Stomach smooth muscle (tissue), 2 donors: ENCODE measurements around the gene IRF1.
"Not testable (repeated sequence)": the region's sequence is repeated elsewhere in the genome, so short reads cannot be mapped to it uniquely, and the experiment has no call there.

ENCODE experiments used
- H3K27ac ChIP-seq: one replicate; pipeline ENCODE4 v1.7.0; 2013; ENCODE audit warnings: mild to moderate bottlenecking, low read length, inconsistent platforms
- H3K27me3 ChIP-seq, 2 donors: one replicate each; pipeline ENCODE4 v1.7.0; 2013; ENCODE audit warnings: low read length in 2 of 2; ENCODE audit not compliant: insufficient read depth in 2 of 2, control insufficient read depth in 1 of 2
- H3K36me3 ChIP-seq, 2 donors: one replicate each; pipeline ENCODE4 v1.7.0; 2013; ENCODE audit warnings: low read length in 2 of 2; ENCODE audit not compliant: control insufficient read depth in 2 of 2, insufficient read depth in 2 of 2
- H3K4me1 ChIP-seq: one replicate; pipeline ENCODE4 v1.7.0; 2013; ENCODE audit warnings: low read length; ENCODE audit not compliant: control insufficient read depth, insufficient read depth
- H3K4me3 ChIP-seq, 2 donors: one replicate each; pipeline ENCODE4 v1.7.0; 2013; ENCODE audit warnings: low read length in 2 of 2
- H3K9ac ChIP-seq, 2 donors: one replicate each; pipeline ENCODE4 v1.7.0; 2013; ENCODE audit warnings: low read length in 2 of 2, mild to moderate bottlenecking in 1 of 2
- H3K9me3 ChIP-seq, 2 donors: one replicate each; pipeline ENCODE4 v1.7.0; 2013; ENCODE audit warnings: low read length in 2 of 2; ENCODE audit not compliant: control insufficient read depth in 2 of 2
- donor health status: healthy.
- donor health status: Pancreatic carcinoma.

Gene IRF1, protein sequence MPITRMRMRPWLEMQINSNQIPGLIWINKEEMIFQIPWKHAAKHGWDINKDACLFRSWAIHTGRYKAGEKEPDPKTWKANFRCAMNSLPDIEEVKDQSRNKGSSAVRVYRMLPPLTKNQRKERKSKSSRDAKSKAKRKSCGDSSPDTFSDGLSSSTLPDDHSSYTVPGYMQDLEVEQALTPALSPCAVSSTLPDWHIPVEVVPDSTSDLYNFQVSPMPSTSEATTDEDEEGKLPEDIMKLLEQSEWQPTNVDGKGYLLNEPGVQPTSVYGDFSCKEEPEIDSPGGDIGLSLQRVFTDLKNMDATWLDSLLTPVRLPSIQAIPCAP

GRCh38 chr5:132490484-132491367, at the start of gene IRF1:
Gene IRF1 (minus strand): TSS chr5:132490773. CDS start chr5:132489478, 1,295 bp downstream.
- H3K9me3 ChIP-seq, result no peaks in the 10 kb centered on the region
- peaks cover 24 to 37% of the 10 kb centered on the region in 2 donors for H3K36me3 ChIP-seq
- H3K27me3 ChIP-seq, result no peaks in the 10 kb centered on the region
- H3K9ac ChIP-seq, result peak within 1 kb of the TSS; percentile 84 to 86
- peaks cover 62% of the 10 kb centered on the region for H3K4me1 ChIP-seq
- H3K27ac ChIP-seq, result peak within 1 kb of the TSS; percentile 95
- H3K4me3 ChIP-seq, result peak within 1 kb of the TSS; percentile 70 to 91

DNA sequence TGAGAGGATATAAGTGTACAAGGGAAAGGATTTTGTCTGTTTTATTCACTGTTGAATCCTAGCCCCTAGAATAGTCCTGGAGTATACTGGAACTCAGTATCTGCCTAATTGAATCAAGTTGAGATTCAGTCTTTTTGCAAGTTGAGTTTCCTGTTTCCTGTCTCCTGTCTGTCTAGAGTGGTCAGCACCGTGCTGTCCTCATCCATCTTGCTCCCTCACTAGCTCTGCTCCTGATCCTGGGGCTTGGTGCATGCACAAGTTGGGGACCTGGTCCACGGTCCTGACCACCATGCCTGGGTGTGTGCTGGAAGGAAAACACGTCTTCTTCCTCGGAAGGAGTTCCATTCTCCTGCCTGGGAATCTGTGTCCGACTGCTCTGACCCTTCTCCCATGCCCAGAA, 49.6 kb upstream of the IRF1 start:
- Histone ChIP-seq H3K27ac (no peak overlapping the region), H3K4me1 (no peaks in the 10 kb centered on the region), H3K4me3 (no peak overlapping the region), H3K36me3 (no peaks in the 10 kb centered on the region), H3K27me3 (no peaks in the 10 kb centered on the region), H3K9ac (no peak overlapping the region), H3K9me3 (no peaks in the 10 kb centered on the region)

GRCh38 chr5:132539716-132540115, 49.1 kb upstream of the IRF1 start:
- Histone ChIP-seq H3K4me3 (no peak overlapping the region), H3K9ac (no peak overlapping the region), H3K27ac (no peak overlapping the region), H3K9me3 (no peaks in the 10 kb centered on the region), H3K4me1 (no peaks in the 10 kb centered on the region), H3K27me3 (no peaks in the 10 kb centered on the region), H3K36me3 (no peaks in the 10 kb centered on the region)

DNA sequence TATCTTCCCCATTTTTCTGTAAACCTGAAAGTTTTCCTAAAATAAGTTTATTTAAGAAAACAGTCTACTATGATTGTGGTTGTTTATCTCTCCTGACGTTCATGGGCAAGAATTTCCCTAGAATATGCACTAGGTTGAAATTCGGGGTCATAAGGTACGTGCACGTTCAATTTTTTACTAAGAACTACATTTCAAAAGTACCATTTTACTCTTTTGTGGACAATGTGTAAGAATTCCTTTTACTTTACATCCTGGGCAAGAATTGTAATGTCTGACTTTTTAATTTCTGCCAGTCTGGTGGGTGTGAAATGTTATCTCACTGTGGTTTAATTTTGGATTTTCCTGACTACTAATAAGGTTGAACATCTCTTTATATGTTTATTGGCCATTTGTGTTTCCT, 40.4 kb upstream of the IRF1 start:
- no peak overlapping the region for H3K9ac ChIP-seq
- no peak overlapping the region for H3K4me3 ChIP-seq
- no peaks in the 10 kb centered on the region for H3K9me3 ChIP-seq
- H3K4me1 ChIP-seq, result no peaks in the 10 kb centered on the region
- no peak overlapping the region for H3K27ac ChIP-seq
- H3K27me3 ChIP-seq, result no peaks in the 10 kb centered on the region
- no peaks in the 10 kb centered on the region for H3K36me3 ChIP-seq

DNA sequence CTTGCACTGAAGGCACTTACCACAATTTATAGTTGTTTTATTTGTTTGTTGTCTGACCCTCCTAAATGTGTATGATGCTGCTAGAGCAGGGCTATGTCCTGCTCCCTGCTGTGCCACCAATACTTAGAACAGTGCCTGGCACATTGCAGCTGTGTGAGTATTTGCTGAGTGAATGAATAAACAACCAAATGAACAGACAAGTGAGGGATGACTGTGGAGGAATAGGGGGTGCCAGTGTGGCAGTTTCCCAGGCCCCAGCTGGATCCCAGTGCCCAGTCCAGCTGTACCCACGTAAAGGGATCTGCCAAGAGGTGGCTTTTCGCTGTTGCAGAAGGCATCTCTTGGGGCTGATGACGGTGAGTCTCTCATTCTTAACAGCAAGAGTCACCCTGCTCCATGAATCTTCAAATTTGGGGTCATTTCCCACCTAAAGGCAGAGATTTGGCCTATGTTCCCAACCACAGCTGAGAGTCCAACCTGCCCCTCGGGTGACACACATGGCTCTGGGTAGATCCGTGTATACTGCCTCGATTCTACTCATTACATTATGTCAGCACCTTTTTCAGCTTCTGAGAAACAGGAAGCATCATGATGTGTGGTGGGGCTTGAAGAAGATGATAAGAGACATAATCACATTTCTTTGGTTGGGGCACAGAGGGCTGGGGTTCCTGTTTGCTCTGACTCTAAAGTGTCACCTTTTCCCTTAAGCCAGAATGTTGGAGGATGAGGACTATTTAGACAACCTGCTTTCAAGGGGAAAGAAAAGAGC, 38.5 kb upstream of the IRF1 start:
- Histone ChIP-seq H3K4me1 (no peaks in the 10 kb centered on the region), H3K4me3 (no peak overlapping the region), H3K27ac (no peak overlapping the region), H3K9me3 (no peaks in the 10 kb centered on the region), H3K36me3 (no peaks in the 10 kb centered on the region), H3K9ac (no peak overlapping the region), H3K27me3 (no peaks in the 10 kb centered on the region)

DNA sequence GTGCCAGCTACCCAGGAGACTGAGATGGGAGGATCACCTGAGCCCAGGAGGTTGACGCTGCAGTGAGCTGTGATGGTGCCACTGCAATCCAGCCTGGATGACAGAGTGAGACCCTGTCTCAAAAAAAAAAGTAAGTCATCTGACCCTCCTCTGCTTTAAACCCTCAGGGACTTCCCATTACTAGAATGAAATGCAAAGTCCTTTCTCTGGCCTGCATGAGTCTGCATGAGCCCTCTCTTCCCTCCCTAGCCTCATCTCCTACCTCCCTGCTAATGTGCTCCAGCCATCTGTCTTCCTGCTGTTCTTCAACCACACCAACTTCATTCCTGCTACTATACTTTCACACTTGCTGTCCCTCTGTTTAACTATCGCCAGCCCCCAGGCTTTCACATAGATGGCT, 37.4 kb upstream of the IRF1 start:
- Histone ChIP-seq H3K27me3 (no peaks in the 10 kb centered on the region), H3K27ac (no peak overlapping the region), H3K4me1 (no peaks in the 10 kb centered on the region), H3K4me3 (no peak overlapping the region), H3K9ac (no peak overlapping the region), H3K36me3 (no peaks in the 10 kb centered on the region), H3K9me3 (no peaks in the 10 kb centered on the region)

DNA sequence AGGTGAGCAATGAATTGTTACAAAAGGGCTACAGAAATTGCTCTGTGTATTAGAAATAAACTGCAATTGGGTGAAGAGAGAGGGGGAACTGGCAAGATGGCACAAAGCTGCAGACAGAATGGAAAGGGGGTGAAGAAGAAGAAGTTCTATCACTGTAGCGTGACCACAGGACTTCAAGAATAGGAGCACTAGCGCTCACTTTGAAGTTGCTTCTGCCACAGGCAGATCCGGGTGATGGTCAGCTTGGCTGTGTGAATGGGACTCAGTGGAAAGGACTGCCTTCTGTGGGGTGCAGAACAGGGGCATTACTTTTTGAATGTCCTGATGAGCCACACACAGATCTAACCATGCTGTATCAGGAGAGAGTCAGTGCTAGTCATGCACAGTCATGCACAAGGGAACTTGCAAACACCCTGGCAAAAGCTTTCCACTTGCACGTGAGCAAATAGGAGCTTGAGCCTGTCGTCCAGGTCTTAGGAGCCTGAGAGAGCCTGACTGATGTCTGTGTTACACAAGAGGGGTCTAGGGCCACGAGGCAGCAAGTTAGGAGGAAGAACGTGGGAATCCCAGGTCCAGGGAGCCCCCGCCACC, 36.5 kb upstream of the IRF1 start:
- no peaks in the 10 kb centered on the region for H3K9me3 ChIP-seq
- H3K4me1 ChIP-seq, result no peaks in the 10 kb centered on the region
- H3K9ac ChIP-seq, result no peak overlapping the region
- H3K36me3 ChIP-seq, result no peaks in the 10 kb centered on the region
- no peak overlapping the region for H3K4me3 ChIP-seq
- H3K27ac ChIP-seq, result no peak overlapping the region
- H3K27me3 ChIP-seq, result no peaks in the 10 kb centered on the region

DNA sequence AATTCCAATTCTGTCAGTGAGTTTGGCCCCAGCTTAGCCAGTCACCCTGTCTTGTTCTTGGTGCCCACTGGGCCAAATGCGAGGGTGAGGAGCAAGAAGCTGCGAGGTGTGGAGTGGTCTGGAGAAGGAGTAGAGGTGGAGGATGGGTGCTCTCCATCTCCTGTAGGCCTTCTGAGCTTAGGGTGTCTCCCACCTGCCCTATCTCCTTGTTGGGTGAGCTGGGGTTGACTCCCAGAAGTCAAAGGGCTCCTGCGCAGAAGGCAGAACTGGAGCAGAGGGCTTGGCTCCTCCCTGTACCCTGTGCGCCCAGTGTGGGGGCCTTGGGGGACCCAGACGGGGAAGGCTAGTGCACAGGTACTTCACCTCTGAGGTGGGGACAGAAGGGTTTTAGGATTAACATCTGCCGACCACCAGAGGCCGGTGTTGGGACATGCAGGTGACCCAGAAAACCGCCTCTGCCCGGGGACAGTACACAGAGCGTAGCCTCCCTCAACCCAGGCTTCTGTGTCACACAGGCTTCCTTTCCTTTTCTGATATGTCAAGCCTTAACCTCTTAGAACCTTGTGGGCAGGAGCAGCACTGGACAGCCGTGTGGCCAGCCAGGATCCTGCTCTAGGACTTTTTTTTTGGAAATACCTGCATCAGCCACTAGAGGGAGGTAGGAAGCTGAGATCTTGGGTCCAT, 35.9 kb upstream of the IRF1 start:
- Histone ChIP-seq H3K4me1 (no peaks in the 10 kb centered on the region), H3K4me3 (no peak overlapping the region), H3K9me3 (no peaks in the 10 kb centered on the region), H3K9ac (no peak overlapping the region), H3K27me3 (no peaks in the 10 kb centered on the region), H3K36me3 (no peaks in the 10 kb centered on the region), H3K27ac (no peak overlapping the region)

- H3K4me1 ChIP-seq, result no peaks in the 10 kb centered on the region
- no peaks in the 10 kb centered on the region for H3K9me3 ChIP-seq
- no peak overlapping the region for H3K27ac ChIP-seq
- H3K27me3 ChIP-seq, result no peaks in the 10 kb centered on the region
- no peak overlapping the region for H3K4me3 ChIP-seq
- H3K36me3 ChIP-seq, result no peaks in the 10 kb centered on the region
- no peak overlapping the region for H3K9ac ChIP-seq
Observed at GRCh38 chr5:132525299-132525724, 34.7 kb upstream of the IRF1 start.

DNA sequence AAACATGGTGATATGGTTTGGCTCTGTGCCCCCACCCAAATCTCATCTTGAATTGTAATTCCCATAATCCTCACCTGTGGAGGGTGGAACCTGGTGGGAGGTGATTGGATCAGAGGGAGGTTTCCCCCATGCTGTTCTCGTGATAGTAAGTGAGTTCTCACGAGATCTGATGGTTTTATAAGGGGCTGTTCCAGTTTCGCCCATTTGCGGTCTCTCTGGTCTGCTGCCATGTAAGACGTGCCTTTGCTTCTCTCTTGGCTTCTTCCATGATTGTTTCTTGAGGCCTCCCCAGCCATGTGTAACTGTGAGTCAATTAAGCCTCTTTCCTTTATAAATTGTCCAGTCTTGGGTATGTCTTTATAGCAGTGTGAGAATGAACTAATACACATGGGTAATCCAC, 34.3 kb upstream of the IRF1 start:
- H3K27ac ChIP-seq, H3K4me1 ChIP-seq, H3K9me3 ChIP-seq, H3K9ac ChIP-seq, H3K36me3 ChIP-seq, H3K4me3 ChIP-seq, H3K27me3 ChIP-seq: not testable (repeated sequence)
